Activated T-cell treated with anti-CD3 and anti-CD28 coated beads for 48 hours (primary cell): ENCODE data around the gene ARFGEF3.
"Not testable (repeated sequence)": the region's sequence is repeated elsewhere in the genome, so short reads cannot be mapped to it uniquely, and the experiment has no call there.

Experiments used
- DNase-seq: peaks from one replicate; pipeline ENCODE4 v3.0.0-alpha.2; 2020; ENCODE audit warnings: low read depth

The ARFGEF3 gene

GRCh38 chr6:138161338-138162110 is at the start of gene ARFGEF3:
Gene ARFGEF3 (plus strand): TSS chr6:138161939. CDS start chr6:138162087, 148 bp downstream.
- DNase-seq: peak; percentile 65

DNA sequence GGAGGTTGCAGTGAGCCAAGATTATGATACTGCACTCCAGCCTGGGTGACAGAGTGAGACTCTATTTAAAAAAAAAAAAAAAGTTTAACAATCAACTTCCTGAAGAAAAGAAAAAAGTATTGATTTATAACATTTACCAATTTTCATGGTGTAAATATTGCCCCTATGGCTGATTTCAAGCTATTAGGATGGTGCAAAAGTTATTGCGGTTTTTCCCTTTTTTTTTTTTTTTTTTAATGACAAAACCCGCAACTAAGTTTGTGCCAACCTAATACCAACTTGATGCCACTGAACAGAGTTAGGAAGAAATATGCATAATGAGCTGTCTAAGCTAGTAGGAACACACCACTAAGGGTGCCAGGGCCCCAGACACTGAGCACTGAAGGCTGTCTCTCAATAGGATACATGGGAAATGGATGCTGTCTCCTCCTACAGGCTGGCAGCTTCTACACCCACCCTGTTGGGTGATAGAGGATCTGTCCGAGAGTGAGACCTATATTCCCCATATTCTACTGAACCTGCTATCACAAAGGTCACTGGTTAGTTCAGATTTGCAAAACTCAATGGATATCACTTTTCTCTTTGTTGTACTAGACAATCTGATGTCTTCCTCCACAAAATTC is 48.0 kb upstream of the ARFGEF3 start:
- no peak for DNase-seq

GRCh38 chr6:138115201-138115600 is 46.5 kb upstream of the ARFGEF3 start:
- DNase-seq: no peak

DNA sequence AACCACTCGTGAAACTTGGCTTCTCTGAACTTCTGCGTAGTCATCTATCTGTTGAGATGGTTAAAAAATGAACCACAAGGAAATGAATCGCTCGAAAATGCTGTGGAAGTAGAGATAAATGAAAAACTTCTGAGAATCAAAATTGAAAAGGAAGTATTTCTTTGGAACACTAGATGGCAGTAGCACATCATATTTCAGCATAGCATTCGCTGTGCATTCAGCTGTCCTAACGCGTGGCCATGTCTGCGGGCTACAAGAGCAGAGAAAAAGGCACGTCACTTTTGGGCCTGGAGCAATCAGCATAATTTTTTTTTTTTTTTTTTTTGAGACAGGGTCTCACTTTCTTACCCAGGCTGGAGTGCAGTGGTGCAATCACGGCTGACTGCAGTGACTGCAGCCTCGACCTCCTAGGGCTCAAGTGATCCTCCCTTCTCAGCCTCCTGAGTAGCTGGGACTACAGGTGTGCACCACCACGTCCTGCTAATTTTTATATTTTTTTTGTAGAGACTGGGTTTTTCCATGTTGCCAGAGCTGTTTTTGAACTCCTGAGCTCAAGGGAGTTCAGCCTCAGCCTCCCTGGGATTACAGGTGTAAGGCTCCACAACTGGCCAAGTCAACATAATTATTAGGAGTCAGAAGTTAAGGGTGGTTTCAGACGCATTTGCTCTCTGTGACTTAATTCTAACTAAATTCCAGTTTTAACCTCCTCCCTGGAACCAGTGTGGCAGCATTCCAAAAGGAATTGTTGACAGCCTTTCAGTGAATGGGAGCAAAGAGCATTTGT is 45.7 kb upstream of the ARFGEF3 start:
- DNase-seq: no peak

GRCh38 chr6:138116661-138116999 is 45.1 kb upstream of the ARFGEF3 start:
- no peak for DNase-seq

- DNase-seq: no peak
These were observed 44.3 kb upstream of the ARFGEF3 start for GRCh38 chr6:138117376-138117914.

DNA sequence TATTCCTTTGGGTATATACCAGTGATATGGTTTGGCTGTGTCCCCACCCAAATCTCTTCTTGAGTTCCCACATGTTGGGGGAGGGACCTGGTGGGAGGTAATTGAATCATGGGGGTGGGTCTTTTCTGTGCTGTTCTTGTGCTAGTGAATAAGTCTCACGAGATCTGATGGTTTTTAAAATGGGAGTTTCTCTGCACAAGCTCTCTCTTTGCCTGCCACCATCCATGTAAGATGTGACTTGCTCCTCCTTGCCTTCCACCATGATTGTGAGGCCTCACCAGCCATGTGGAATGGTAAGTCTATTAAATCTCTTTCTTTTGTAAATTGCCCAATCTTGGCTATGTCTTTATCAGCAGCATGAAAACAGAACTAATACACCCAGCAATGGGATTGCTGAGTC is 42.5 kb upstream of the ARFGEF3 start:
- DNase-seq: not testable (repeated sequence)

- no peak for DNase-seq
These were observed 41.8 kb upstream of the ARFGEF3 start for GRCh38 chr6:138119976-138120375.

- DNase-seq: no peak
These were observed 37.6 kb upstream of the ARFGEF3 start for GRCh38 chr6:138124096-138124495.

- no peak for DNase-seq
These were observed 33.6 kb upstream of the ARFGEF3 start for GRCh38 chr6:138128096-138128495.

GRCh38 chr6:138129190-138129589 is 32.5 kb upstream of the ARFGEF3 start:
- DNase-seq: no peak

GRCh38 chr6:138142806-138143205 is 18.9 kb upstream of the ARFGEF3 start:
- DNase-seq: no peak

GRCh38 chr6:138145402-138145801 is 16.3 kb upstream of the ARFGEF3 start:
- no peak for DNase-seq

DNA sequence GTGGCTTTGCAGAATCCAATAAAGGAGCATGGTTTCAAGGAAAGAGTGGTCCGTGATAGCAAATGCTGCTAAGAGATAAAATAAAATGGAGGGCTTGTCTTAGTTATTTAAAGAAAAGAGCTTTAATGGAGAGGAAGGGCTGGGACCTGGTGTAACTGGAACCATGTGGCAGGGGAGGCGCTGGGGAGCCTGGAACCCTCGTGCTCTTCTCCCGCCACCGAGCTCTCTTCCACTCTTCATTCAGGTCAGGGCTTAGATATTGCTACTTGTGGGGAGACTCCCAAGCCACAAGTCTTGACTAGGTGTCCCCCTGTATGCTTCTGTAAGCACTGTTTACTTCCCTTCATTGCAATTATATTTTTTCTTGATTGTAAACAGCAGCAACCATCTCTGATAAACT is 15.2 kb upstream of the ARFGEF3 start:
- no peak for DNase-seq

DNA sequence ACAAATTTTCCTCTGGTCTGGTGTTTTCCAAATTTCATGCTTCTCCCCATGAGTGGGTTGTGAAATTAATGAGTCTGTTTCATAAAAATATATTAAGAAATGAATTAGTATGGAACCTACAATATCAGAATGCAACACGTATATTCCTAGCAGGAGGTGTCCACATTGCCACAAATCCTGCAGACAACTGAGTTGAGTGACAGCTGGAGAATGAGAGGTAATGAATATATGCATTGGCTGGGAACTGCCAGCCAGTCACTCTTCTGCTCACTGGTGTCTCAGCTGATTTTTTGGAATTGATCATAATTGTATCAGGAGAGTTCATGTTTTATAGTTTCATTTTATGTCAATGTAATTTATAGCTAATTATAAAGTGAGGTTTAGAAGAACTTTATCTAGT is 6.3 kb upstream of the ARFGEF3 start:
- DNase-seq: no peak

DNA sequence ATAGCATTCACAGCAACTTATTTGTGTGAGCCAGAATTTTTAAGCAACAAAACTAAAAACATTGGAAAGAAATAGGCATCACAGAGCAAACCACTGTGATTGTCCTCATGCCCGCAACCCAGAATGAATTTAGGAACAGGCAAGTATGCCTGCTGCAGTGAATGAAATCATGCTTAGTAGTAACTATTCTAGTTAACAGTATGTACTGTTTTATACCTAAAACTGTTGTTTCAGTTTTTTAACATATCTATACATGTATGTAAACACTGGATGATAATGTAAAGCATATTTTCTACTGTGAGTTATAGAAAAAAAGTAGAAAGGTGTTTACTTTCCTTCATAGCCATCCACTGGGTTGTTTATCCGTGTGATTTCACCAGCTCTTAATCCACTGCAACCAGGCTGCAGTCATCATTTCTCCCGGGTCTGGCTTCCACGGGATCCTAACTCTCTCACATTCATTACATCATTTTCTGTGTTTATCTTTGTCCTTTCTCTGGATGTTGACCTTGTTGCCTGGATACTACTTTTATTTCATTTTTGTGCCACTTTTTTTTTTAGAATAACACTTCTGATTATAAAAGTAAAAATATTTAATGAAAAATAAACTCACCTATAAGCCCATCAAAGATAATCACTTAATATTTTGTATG is 3.6 kb upstream of the ARFGEF3 start:
- DNase-seq: no peak

DNA sequence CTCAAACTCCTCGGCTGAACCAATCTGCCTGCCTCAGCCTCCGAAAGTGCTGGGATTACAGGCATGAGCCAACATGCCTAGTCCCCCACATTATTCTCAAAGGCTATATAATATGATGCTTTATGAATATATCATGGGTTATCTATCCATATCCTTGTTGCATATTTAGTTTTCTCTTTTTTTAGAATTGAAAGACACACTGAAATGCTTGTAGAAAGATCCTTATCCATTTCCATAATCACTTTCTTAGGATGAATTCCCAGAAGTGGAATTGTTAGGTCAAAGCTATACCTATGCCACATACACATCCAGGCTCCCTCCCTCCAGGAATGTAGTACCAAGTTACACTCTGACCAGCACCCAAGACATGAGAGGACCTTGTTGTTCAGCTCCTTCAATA is 2.5 kb upstream of the ARFGEF3 start:
- DNase-seq: no peak

GRCh38 chr6:138160329-138161087 is 1.2 kb upstream of the ARFGEF3 start:
- DNase-seq: no peak

GRCh38 chr6:138161088-138161337 is 726 bp upstream of the ARFGEF3 start:
- DNase-seq: no peak

DNA sequence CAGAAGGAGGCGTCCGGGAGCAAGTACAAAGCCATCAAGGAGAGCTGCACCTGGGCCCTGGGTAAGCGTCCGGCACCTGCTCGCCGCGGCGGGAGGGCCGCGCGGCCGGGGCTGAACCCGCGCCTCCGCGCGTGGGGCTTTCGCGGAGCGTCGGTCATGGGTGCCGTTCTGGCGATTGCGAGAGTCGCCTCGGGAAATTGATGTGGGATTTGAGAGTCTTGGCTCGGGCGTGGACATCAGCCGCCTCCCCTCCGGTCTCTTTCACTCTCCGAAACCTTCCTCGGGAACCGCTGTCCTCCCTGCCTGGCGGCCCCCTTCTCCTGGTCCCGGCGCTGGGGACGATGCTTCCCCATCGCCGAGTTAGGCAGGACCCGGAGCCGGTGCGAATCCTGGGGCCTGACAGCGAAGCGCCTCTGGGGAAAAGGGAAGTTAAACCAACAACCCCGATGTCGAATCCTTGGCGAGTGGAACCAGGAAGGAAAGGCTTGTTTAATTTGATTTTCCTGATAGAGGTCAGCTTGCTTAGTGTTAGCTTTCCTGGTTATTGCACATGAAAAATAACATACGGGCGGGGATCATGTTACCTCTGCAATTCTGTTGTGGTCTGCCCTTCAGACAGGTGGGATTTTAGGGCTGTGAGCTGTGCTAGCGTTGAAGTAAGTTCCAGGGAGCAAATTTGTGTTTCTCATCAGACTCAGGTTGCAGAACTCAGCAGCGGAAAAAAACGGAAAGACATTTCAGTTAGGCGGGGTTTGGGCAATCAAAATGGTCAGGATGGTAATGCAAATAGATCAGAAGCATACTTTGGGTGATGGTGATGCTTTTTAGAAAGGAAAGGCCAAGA is 594 bp downstream of the ARFGEF3 start:
- DNase-seq: no peak
